ENCODE results near the gene INPP5J. TPM values are rescaled to one million over a fixed set of nuclear protein-coding genes. Genes with fewer than 3 reads are reported as not detected.

INPP5J gene
- total and polyA plus RNA-seq, 11 donors: 8.4 to 23.1 (median 19.5) TPM

DNA sequence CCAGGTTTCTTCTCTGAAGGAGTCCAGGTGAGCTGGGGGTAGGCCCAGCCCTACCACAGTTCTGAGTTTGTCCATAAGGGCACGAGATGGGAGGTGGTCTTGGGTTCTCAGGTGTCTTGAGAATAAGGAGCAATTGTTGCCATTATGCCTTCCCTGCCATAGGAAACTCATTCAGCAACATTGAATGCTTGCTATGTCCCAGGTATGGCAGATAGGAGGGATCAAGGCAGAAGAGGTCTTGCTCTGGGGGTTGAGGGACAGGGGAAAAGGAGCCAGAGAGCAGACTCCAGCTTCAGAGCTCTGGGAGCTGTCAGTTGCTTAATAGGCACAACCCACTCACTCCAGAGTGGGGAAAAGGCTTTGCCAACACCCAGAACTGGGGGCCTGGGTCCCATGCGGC is 19.7 kb upstream of the INPP5J start:
- H3K36me3 ChIP-seq: peaks cover 0 to 73% (median 69%) of the 10 kb centered on the region in 9 donors
- intact Hi-C loops (cut with DNase I): loop anchor here in 4 of 10 donors (5.0 to 10.0 kb wide), 3 partner anchors 132 to 172 kb away; no protein-coding TSS in a partner anchor
- peak overlapping the region in 10 of 12 donors; percentile 11 to 99 (median 44) for H3K27ac ChIP-seq
- ATAC-seq (no peak), DNase-seq (no peak)
- TF ChIP-seq, protein P1, sequence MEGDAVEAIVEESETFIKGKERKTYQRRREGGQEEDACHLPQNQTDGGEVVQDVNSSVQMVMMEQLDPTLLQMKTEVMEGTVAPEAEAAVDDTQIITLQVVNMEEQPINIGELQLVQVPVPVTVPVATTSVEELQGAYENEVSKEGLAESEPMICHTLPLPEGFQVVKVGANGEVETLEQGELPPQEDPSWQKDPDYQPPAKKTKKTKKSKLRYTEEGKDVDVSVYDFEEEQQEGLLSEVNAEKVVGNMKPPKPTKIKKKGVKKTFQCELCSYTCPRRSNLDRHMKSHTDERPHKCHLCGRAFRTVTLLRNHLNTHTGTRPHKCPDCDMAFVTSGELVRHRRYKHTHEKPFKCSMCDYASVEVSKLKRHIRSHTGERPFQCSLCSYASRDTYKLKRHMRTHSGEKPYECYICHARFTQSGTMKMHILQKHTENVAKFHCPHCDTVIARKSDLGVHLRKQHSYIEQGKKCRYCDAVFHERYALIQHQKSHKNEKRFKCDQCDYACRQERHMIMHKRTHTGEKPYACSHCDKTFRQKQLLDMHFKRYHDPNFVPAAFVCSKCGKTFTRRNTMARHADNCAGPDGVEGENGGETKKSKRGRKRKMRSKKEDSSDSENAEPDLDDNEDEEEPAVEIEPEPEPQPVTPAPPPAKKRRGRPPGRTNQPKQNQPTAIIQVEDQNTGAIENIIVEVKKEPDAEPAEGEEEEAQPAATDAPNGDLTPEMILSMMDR (IDR thresholded peaks at IDR 0.05): no peak
- TF ChIP-seq POLR2A (IDR thresholded peaks at IDR 0.05): no peak
- H3K4me1 ChIP-seq: peaks cover 0 to 65% (median 27%) of the 10 kb centered on the region in 12 donors
- H3K27me3 ChIP-seq: no peaks in the 10 kb centered on the region
- no peaks in the 10 kb centered on the region for H3K9me3 ChIP-seq
- 85 to 90% (median 87%) methylated on average over 2 of the region's 2 CpGs for WGBS, 4 donors
- H3K4me3 ChIP-seq: no peak overlapping the region

DNA sequence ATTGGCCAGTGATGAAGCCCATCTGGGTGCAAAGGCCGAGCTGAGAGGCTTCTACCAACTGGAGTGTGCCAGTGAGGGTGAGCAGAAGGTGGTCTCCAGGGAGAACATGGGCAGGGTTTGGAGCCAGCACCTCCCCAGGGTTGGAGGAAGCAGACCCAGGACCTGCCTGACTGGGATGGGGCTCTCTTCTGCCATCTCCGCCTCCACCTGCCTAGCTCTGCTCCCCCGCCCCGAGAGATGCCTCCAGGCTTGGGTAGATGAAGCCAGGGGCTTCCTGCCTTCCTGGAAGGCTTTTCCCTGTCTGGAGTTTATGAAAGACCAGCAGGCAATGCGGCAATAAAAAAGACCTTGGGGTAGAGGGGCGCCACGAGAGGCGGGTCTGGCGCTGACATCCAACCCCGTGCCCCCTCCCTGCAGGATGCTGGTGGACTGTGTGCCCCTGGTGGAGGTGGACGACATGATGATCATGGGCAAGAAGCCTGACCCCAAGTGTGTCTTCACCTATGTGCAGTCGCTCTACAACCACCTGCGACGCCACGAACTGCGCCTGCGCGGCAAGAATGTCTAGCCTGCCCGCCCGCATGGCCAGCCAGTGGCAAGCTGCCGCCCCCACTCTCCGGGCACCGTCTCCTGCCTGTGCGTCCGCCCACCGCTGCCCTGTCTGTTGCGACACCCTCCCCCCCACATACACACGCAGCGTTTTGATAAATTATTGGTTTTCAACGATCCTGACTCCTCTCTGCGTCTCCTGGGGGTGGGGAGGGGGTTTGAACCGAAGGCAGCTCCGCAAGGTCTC is 18.7 kb upstream of the INPP5J start:
- no peak for ATAC-seq
- H3K9me3 ChIP-seq: no peaks in the 10 kb centered on the region
- peak overlapping the region in 4 of 12 donors; percentile 5 to 99 (median 42) for H3K27ac ChIP-seq
- intact Hi-C loops (cut with DNase I): loop anchor here in 4 of 10 donors (5.0 to 10.0 kb wide), 3 partner anchors 131 to 171 kb away; no protein-coding TSS in a partner anchor
- H3K36me3 ChIP-seq: peaks cover 0 to 64% (median 59%) of the 10 kb centered on the region in 9 donors
- peaks cover 0 to 58% (median 24%) of the 10 kb centered on the region in 12 donors for H3K4me1 ChIP-seq
- H3K27me3 ChIP-seq: no peaks in the 10 kb centered on the region
- no peak for TF ChIP-seq POLR2A (IDR thresholded peaks at IDR 0.05)
- TF ChIP-seq, protein P1 (IDR thresholded peaks at IDR 0.05): no peak
- 71 to 82% (median 78%) methylated on average over 33 of the region's 33 CpGs for WGBS, 4 donors
- DNase-seq: peak in 4 of 5 donors; percentile 16 to 77 (median 38)
- no peak overlapping the region for H3K4me3 ChIP-seq

DNA sequence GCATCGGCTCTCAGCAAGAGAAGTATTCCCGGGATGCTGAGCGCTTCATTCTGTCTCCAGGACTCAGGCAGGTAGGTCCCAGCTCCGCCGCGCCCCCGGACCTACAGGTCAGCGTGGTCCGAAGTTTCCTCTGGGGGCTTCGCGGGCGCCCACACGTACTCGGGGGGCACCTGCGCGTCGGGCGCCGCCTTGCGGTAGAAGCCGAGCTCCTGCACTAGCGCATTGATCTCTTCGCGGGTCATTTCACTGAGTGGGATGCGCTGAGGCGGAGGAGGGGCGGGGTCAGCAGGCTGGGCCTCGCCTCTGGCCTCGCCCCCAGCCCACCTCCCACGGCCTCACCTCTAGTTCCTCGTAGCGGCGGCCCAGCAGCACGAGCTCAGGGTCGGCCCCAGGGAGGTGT is 17.9 kb upstream of the INPP5J start:
- no peak for ATAC-seq
- no peak overlapping the region for H3K4me3 ChIP-seq
- intact Hi-C loops (cut with DNase I): loop anchor here in 8 of 10 donors (5.0 to 10.0 kb wide), 6 partner anchors 42 to 170 kb away; no protein-coding TSS in a partner anchor
- DNase-seq: peak in 4 of 5 donors; percentile 27 to 66 (median 40)
- H3K4me1 ChIP-seq: peaks cover 0 to 58% (median 24%) of the 10 kb centered on the region in 12 donors
- H3K27ac ChIP-seq: peak overlapping the region in 3 of 12 donors; percentile 5 to 99 (median 28)
- no peaks in the 10 kb centered on the region for H3K27me3 ChIP-seq
- peaks cover 0 to 56% (median 51%) of the 10 kb centered on the region in 9 donors for H3K36me3 ChIP-seq
- WGBS, 4 donors: 40 to 62% (median 61%) methylated on average over 34 to 35 of the region's 35 CpGs
- TF ChIP-seq, protein P1 (IDR thresholded peaks at IDR 0.05): peak in 10 of 12 donors; percentile 13 to 47 (median 21)
- no peak for TF ChIP-seq POLR2A (IDR thresholded peaks at IDR 0.05)
- H3K9me3 ChIP-seq: no peaks in the 10 kb centered on the region

Data from heart left ventricle (tissue), 16 donors.